CD4-positive, alpha-beta T cell treated with Interleukin-1 beta for 1 hour (primary cell): Measurements from ENCODE around the gene NPPC.

ENCODE experiments used
- DNase-seq, 2 donors: peaks; one replicate each; pipeline ENCODE4 v3.0.0-alpha.2; 2020 to 2022

NPPC gene

DNA sequence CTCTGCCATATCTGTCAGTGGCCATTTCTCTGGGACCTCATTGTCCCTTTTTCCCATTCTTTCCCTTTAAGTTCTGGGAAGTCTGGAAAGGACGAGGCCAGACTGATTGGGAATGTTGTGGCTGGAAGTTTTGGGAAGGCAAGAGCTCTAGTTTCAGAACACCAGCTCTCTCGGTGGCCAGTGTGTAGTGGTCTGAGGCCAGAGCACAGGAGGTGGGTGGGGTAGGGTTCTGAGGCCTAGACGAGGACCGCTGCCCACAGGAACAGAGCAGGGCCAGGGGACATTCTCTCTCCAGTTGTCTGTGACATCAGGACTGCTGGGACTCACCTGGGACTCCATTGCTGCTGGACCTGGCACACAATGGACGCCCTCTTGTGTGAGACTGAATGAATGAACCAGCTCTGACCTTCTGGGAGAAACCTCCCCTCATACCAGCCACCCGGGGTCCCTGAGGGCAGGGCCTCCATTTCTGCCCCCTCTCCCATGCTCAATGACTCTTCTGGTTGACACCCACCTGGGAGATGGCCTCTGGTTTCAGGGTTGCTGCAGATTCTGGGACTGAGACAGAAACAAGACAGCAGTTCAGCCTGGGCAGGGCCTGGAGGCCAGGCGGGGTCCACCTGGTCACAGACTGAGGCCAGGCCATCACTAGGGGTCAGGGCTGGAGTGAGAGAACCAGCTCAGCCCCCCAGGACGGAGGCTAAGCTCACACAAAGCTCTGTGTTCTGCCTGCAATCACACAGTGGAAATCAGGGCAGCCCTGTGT lies 8.4 kb upstream of the NPPC start:
- no peak for DNase-seq

DNA sequence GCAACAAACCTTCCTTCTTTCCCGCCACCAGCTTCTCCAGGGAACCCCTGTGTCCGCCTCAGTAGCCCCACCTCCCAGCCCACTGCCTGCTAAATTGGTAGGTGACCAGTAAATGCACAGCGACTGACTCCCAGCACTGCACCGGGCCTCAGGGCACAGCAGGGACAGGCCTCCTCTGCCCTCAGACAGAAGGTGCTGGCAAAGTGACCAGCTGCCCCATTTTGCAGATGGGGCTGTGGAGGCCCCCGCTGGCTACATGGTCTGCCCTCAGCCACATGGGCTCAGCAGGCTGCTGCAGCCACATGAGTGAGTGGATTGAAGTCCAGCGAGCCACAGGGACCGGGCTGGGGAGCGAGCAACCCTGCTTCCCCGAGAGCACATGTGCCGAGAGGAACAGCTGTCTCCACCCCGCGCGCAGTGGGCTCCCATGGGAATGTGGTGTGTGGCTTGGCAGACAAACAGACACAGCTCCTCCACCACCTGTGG lies 7.8 kb upstream of the NPPC start:
- no peak for DNase-seq

GRCh38 chr2:231932985-231933915 lies 7.1 kb upstream of the NPPC start:
- DNase-seq, result no peak

DNA sequence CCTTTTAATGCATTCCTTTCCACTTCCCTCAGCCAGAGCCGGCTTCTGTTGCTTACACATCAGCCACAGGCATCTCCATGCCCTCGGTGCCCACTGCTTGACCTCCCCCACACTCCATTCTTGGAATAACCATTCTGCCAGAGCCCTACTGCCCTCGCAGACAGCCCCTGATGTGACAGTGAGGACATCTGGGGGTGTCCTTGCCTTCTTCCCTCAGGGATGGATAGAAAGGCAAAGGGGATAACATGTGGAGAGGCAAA lies 6.4 kb upstream of the NPPC start:
- DNase-seq, result no peak

DNA sequence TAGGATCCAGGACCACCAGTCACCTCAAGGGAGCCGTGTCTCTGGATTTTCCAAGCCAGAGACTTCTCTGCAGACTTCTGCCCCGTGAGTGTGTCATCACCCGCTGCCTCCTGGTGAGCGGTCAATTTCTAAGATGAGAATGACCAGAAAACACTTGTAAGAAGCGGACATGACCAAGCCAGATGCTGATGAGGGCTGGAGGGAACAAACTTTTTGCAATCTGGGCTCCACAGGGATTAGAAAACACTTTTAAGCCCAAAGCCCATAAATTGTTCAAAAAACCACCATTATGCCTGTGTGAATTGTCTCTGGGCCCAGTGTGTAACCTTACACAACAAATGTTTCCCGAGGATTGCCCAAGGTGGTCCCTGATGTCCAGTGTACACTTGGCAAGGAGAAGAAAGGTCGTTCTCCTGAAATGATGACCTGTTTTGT lies 5.3 kb upstream of the NPPC start:
- DNase-seq, result no peak

- no peak for DNase-seq
Measured at GRCh38 chr2:231930593-231931281, 4.5 kb upstream of the NPPC start.

DNA sequence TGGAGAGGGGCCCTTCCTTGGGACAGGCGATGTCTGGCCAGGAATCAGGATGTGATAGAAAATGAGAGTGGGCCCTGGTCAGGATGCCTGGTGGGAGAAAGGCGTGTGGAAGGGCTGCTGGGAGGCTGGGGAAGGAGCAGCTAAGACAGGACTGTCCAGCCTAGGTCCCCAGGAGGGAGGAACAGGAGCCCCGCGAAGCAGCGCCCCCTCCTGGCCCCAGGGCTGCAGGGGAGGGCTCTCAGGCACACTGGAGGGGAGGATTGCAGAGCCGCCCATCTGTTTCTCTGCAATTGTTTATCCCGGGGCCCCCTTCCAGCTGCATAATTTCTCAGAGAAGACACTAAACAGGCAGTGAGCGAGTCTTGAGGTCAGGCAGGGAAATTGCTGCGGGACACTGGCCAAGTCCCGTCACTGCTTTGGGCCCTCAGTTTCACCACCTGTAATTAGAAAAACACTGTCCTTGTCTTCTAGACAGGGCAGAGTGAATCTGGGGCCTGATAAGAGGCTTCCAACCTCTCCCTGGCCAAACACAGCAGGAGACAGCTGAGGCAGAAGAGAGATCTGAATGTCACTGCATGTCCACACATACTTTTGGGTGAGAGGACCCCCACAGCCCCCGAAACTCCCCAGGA lies 3.9 kb upstream of the NPPC start:
- DNase-seq, result no peak

GRCh38 chr2:231928901-231929725 lies 2.9 kb upstream of the NPPC start:
- DNase-seq, result no peak

DNA sequence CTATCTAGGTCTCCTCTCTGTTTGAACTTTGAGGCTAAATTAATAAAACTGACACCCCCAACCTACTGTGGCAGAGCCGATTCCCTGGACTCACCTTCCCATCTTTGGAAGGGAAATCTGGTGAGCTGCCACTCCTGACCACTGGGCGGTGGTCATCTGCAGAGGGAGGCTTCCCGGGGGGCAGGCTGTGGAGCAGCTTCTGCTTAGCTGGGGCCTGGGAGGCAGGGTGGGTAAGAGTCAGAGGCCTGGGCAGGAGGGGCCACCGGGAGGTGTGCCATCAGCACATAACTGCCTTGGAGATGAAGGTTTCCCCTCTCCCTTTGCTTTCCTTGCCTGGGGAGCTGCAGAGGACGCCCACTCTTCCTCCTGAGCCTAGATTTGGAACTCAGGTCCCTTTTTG lies 2.3 kb upstream of the NPPC start:
- no peak for DNase-seq

DNA sequence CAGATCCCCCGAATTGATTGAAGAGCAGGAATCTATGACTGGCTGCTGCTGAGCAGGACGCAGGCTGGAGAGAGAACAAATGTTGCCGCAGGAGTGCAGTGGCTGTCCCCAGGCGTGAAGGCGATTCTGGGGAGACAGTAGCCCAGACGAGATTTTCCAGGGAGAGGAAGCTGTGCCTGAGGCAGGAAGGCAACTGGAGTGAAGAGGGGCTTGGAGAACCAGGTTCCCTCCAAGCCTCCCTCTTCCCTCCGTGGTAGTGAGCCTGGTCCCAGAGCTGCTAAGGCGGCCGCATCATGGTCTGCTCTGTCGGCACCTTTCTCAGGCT lies 1.3 kb upstream of the NPPC start:
- DNase-seq, result no peak

- DNase-seq, result no peak
Measured at GRCh38 chr2:231926761-231927565, 767 bp upstream of the NPPC start.

GRCh38 chr2:231925303-231926179 lies 655 bp downstream of the NPPC start:
- DNase-seq, result peak; percentile 61 to 65

GRCh38 chr2:231924889-231925275 lies 1.3 kb downstream of the NPPC start:
- DNase-seq, result no peak

DNA sequence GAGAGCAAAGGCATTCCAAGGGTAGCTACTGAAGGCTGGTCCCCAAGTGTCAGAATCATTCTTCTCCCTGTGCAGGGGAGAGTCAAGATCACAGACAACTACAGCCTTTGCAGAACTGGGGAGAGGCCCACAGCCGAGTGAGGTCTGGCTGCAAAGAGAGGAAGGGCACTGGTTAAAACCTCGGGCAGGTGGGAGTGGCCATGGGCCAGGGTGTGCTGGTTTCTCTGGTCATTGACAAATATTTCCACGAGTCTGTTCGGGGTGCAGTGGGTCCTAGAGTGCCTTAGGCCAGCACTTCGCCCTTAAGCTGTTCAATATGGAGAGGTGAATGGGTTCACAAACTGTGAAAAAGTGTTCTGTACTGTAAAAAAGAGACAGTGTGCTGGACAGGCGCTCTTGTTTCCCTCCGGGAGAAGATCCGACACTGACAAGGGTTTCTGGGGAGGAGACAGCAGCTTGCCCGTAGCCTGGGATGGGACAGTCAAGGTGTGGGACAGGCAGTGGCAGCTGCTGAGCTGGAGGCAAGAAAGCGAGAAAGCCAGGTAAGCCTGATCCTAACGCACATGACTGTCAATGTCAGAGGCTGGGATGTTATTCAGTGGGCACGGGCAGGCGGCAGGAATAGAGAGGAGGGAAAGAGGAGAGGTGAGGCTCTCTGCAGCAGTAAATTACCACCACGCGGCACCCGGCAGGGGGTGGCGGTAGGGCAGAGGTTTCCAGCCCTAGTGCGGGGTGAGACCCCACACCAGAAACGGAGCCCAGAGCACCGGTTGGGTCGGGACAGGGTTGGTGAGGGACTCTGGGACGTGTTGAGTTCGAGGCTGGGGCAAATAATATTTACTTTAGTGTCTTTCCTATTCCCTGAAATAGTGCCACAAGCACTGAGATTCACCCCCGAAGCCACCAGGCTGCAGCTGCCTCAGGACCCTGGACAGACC lies 2.0 kb downstream of the NPPC start:
- DNase-seq, result no peak

DNA sequence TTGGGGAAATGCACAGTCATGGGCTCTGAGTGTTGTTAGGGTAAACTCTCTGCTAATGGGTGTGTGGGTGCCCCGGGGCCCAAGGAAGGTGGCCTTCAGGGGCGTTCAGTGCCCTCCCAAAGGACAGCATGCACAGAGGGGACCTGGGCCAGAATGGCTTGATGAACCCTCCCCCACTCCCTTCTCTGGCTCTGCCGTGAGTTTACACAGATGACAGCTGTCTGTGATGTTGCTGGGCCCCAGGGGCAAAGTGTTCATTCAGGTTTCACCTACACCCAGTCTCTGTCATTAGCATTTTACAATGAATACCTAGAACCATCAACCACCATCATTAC lies 3.2 kb downstream of the NPPC start:
- no peak for DNase-seq

GRCh38 chr2:231922311-231923009 lies 3.7 kb downstream of the NPPC start:
- DNase-seq, result no peak

GRCh38 chr2:231920795-231921194 lies 5.4 kb downstream of the NPPC start:
- DNase-seq, result no peak

GRCh38 chr2:231920366-231920765 lies 5.8 kb downstream of the NPPC start:
- DNase-seq, result no peak
